ENCODE data around the gene DIS3L.
"Not testable (repeated sequence)": the region's sequence is repeated elsewhere in the genome, so short reads cannot be mapped to it uniquely, and the experiment has no call there.

Gene DIS3L

DNA sequence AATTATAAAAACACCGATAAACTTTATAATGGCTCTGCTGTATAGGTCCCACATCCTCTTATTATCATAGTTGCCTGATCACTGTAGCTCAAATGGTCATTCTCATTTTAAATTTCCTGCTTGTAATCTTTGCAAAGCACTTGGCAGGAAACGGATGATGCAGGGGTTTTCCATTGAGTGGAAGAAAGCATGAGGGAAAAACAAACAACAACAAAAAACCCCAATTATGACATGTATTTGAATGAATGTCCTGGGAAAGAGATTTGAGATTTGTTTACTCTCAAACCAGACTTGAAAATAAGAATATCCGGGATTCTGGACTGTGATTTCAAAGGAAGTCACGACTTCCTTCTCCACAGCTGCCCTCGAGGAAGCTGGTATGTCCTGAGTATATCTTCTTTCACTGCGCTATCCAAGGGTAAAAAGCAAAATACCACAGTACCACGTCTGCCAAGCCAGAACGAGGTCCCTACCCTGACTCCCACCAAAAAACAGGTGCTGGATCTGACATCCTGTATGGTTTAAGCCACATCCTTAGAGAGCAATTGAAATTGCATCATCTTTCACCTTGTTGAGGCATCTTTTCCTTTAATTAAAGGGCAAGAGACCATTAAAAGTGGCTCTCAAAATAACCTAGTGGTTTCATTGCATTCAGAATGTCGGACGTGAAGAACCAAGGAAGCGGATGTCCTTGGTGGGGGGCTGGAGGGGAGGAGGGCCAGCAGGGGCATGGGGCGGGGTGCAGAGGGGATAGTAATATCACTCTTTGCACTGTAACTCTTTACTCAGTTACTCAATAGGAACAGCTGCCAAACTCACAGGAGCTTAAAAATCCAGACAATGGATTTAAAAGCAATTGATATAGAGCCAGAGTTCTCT is 76.6 kb downstream of the DIS3L start:
- Histone ChIP-seq H3F3A (ENCODE audit: insufficient read depth, low read length) (no peaks in the 10 kb centered on the region; the same call in 1 of the 2 replicates), H2AFZ (ENCODE audit: low read length) (peak overlapping the region; percentile 73), H3K79me2 (ENCODE audit: low read length) (no peaks in the 10 kb centered on the region), H3K4me2 (ENCODE audit: low read depth, low read length) (peak overlapping the region; percentile 68), H3K9ac (ENCODE audit: low read length) (peak overlapping the region; percentile 30; the same call in 1 of the 2 replicates), H3K9me2 (replicated peaks; ENCODE audit: insufficient read depth, low read length) (no peaks in the 10 kb centered on the region), H3K4me1 (ENCODE audit: low read length) (peaks cover 7% of the 10 kb centered on the region), H3K27ac (ENCODE audit: low read length) (peak overlapping the region; percentile 31; the same call in 1 of the 2 replicates), H3K36me3 (replicated peaks; ENCODE audit: insufficient read depth, low read length) (no peaks in the 10 kb centered on the region), H3K27me3 (replicated peaks; ENCODE audit: insufficient read depth, low read length) (no peaks in the 10 kb centered on the region), H3K4me3 (ENCODE audit: low read length) (peak overlapping the region; percentile 36; the same call in 1 of the 2 replicates), H3K9me3 (replicated peaks; ENCODE audit: insufficient read depth, low read length) (no peaks in the 10 kb centered on the region), H4K20me1 (ENCODE audit: insufficient read depth, low read length) (no peaks in the 10 kb centered on the region)
- DNase-seq: peak; percentile 31
- TF ChIP-seq EZH2 (optimal IDR thresholded peaks at IDR 0.05; ENCODE audit: low read depth, low read length) (no peak), EZH2phosphoT487 (IDR thresholded peaks at IDR 0.05; ENCODE audit: low read length) (no peak)
- TF ChIP-seq, protein P1, sequence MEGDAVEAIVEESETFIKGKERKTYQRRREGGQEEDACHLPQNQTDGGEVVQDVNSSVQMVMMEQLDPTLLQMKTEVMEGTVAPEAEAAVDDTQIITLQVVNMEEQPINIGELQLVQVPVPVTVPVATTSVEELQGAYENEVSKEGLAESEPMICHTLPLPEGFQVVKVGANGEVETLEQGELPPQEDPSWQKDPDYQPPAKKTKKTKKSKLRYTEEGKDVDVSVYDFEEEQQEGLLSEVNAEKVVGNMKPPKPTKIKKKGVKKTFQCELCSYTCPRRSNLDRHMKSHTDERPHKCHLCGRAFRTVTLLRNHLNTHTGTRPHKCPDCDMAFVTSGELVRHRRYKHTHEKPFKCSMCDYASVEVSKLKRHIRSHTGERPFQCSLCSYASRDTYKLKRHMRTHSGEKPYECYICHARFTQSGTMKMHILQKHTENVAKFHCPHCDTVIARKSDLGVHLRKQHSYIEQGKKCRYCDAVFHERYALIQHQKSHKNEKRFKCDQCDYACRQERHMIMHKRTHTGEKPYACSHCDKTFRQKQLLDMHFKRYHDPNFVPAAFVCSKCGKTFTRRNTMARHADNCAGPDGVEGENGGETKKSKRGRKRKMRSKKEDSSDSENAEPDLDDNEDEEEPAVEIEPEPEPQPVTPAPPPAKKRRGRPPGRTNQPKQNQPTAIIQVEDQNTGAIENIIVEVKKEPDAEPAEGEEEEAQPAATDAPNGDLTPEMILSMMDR (IDR thresholded peaks at IDR 0.05; ENCODE audit: low read length): no peak

DNA sequence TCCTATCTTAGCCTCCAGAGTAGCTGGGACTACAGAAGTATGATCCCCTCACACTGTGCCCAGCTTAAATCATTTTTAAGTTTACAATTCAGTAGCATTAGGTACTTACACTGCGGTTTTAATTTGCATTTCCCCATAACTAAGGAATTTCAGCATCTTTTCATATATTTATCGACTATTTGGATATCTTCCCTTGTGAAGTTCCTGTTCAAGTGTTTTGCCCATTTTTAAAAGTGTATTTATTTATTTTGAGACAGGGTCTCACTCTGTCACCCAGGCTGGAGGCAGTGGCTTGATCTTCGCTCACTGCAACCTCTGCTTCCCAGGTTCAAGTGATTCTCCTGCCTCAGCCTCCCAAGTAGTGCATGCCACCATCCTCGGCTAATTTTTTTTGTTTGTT is 80.8 kb downstream of the DIS3L start:
- Histone ChIP-seq H4K20me1 (ENCODE audit: insufficient read depth, low read length) (no peaks in the 10 kb centered on the region), H3K36me3 (replicated peaks; ENCODE audit: insufficient read depth, low read length) (no peaks in the 10 kb centered on the region), H3K4me3 (ENCODE audit: low read length) (no peak overlapping the region), H3K4me1 (ENCODE audit: low read length) (peaks cover 7% of the 10 kb centered on the region), H2AFZ (ENCODE audit: low read length) (no peak overlapping the region), H3K79me2 (ENCODE audit: low read length) (no peaks in the 10 kb centered on the region), H3K27ac (ENCODE audit: low read length) (no peak overlapping the region), H3K9me3 (replicated peaks; ENCODE audit: insufficient read depth, low read length) (no peaks in the 10 kb centered on the region), H3K27me3 (replicated peaks; ENCODE audit: insufficient read depth, low read length) (no peaks in the 10 kb centered on the region), H3K4me2 (ENCODE audit: low read depth, low read length) (no peak overlapping the region), H3K9me2 (replicated peaks; ENCODE audit: insufficient read depth, low read length) (no peaks in the 10 kb centered on the region), H3F3A (ENCODE audit: insufficient read depth, low read length) (no peaks in the 10 kb centered on the region; the same call in 1 of the 2 replicates), H3K9ac (ENCODE audit: low read length) (no peak overlapping the region)
- no peak for DNase-seq
- TF ChIP-seq, protein P1 (IDR thresholded peaks at IDR 0.05; ENCODE audit: low read length): no peak

DNA sequence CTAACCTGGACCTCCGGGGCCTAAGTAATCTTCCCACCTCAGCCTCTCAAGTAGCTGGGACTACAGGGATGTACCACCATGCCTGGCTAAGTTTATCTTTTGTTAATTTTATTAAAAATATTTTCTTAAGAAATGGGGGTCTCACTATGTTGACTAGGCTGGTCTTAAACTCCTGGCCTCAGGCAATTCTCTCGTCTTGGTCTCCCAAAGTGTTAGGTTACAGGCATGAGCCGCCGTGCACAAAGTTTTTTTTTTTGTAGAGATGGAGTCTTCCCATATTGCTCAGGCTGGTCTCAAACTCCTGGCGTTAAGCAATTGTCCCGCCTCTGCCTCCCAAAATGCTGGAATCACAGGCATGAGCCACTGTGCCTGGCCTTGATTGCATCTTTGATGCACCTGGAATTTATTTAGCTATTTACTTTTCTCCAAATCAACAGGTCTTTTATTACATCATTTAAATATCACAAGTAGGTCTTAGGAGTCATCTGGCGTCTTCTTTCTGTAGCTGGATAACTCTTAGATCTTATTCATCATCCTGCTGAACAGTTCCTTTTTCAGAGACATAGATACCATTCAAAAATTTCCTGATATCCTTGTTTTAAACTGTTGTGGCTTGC is 85.6 kb downstream of the DIS3L start:
- no peaks in the 10 kb centered on the region for H3K9me3 ChIP-seq (replicated peaks; ENCODE audit: insufficient read depth, low read length)
- no peak overlapping the region for H3K4me2 ChIP-seq (ENCODE audit: low read depth, low read length)
- H3K4me3 ChIP-seq (ENCODE audit: low read length): no peak overlapping the region
- no peaks in the 10 kb centered on the region for H3F3A ChIP-seq (ENCODE audit: insufficient read depth, low read length)
- H3K9me2 ChIP-seq (replicated peaks; ENCODE audit: insufficient read depth, low read length): no peaks in the 10 kb centered on the region
- TF ChIP-seq, protein P1 (IDR thresholded peaks at IDR 0.05; ENCODE audit: low read length): no peak
- TF ChIP-seq EZH2phosphoT487 (IDR thresholded peaks at IDR 0.05; ENCODE audit: low read length) (no peak), EZH2 (optimal IDR thresholded peaks at IDR 0.05; ENCODE audit: low read depth, low read length) (no peak)
- no peaks in the 10 kb centered on the region for H3K79me2 ChIP-seq (ENCODE audit: low read length)
- H3K36me3 ChIP-seq (replicated peaks; ENCODE audit: insufficient read depth, low read length): no peaks in the 10 kb centered on the region
- H4K20me1 ChIP-seq (ENCODE audit: insufficient read depth, low read length): no peaks in the 10 kb centered on the region
- H3K27me3 ChIP-seq (replicated peaks; ENCODE audit: insufficient read depth, low read length): no peaks in the 10 kb centered on the region
- no peaks in the 10 kb centered on the region for H3K4me1 ChIP-seq (ENCODE audit: low read length)
- no peak overlapping the region for H3K27ac ChIP-seq (ENCODE audit: low read length)
- DNase-seq: no peak
- no peak overlapping the region for H2AFZ ChIP-seq (ENCODE audit: low read length)
- no peak overlapping the region for H3K9ac ChIP-seq (ENCODE audit: low read length)

DNA sequence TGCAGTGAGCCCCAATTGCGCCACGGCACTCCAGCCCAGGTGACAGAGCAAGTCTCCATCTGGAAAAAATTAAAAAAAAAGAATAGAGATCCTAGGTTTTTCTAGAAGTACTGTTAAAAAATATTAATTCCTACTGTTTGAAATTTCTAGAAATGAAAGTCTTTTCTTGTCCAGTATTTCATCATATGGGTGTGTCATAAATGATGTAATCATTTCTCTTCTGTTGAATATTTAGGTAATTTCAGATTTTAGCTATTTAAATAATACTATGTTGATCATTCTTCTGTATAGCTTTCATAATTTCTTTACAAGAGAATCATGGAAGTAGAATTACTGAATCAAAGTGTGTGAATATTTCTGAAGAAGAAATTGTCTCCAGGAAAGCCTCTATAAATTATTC is 88.0 kb downstream of the DIS3L start:
- not testable (repeated sequence) for DNase-seq; H4K20me1 ChIP-seq (ENCODE audit: insufficient read depth, low read length); H3K27me3 ChIP-seq (replicated peaks; ENCODE audit: insufficient read depth, low read length); H3K27ac ChIP-seq (ENCODE audit: low read length); H3K4me3 ChIP-seq (ENCODE audit: low read length); H3K9ac ChIP-seq (ENCODE audit: low read length); H3K79me2 ChIP-seq (ENCODE audit: low read length); H3K9me2 ChIP-seq (replicated peaks; ENCODE audit: insufficient read depth, low read length); H2AFZ ChIP-seq (ENCODE audit: low read length); H3K36me3 ChIP-seq (replicated peaks; ENCODE audit: insufficient read depth, low read length); H3K4me2 ChIP-seq (ENCODE audit: low read depth, low read length); H3K9me3 ChIP-seq (replicated peaks; ENCODE audit: insufficient read depth, low read length); H3K4me1 ChIP-seq (ENCODE audit: low read length); H3F3A ChIP-seq (ENCODE audit: insufficient read depth, low read length)
